ENCODE measurements around the gene ZRANB3.

DNA sequence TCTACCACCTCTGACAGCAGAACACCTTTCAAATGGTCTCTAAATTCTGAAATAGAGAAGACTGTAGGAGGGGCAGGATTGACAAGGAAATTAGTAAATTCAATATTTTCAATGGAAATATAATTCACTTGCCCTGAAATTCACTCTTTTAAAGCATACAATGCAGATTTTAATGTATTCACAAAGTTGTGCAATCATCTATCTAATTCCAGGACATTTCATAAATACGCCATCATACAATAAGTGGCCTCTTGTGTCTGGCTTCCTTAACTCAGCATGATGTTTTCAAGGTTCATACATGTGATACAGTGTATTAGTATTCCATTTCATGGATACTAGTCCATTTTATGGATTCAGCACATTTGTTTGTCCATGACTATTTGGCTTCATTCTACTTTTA is 74.2 kb downstream of the ZRANB3 start:
- TF ChIP-seq, protein P1, sequence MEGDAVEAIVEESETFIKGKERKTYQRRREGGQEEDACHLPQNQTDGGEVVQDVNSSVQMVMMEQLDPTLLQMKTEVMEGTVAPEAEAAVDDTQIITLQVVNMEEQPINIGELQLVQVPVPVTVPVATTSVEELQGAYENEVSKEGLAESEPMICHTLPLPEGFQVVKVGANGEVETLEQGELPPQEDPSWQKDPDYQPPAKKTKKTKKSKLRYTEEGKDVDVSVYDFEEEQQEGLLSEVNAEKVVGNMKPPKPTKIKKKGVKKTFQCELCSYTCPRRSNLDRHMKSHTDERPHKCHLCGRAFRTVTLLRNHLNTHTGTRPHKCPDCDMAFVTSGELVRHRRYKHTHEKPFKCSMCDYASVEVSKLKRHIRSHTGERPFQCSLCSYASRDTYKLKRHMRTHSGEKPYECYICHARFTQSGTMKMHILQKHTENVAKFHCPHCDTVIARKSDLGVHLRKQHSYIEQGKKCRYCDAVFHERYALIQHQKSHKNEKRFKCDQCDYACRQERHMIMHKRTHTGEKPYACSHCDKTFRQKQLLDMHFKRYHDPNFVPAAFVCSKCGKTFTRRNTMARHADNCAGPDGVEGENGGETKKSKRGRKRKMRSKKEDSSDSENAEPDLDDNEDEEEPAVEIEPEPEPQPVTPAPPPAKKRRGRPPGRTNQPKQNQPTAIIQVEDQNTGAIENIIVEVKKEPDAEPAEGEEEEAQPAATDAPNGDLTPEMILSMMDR (conservative IDR thresholded peaks at IDR 0.05): no peak
- no peak for TF ChIP-seq EZH2 (IDR thresholded peaks at IDR 0.05; ENCODE audit: low read depth)
